GM19463 (cell line): ENCODE data around the gene MSL3B.

Experiments used
- ATAC-seq: cut with Tn5 transposase; IDR thresholded peaks from one replicate; pipeline ENCODE4 v1.9.1; 2021; ENCODE audit warnings: mild to moderate bottlenecking, moderate library complexity; ENCODE audit not compliant: unreplicated experiment

Gene MSL3B

GRCh38 chr2:233835230-233836186, 32.7 kb downstream of the MSL3B start:
- ATAC-seq: no peak

GRCh38 chr2:233833345-233833744, 34.8 kb downstream of the MSL3B start:
- no peak for ATAC-seq

- ATAC-seq: no peak
These were observed 35.3 kb downstream of the MSL3B start for GRCh38 chr2:233832869-233833311.

- no peak for ATAC-seq
These were observed 35.8 kb downstream of the MSL3B start for GRCh38 chr2:233832414-233832813.

GRCh38 chr2:233831861-233832260, 36.3 kb downstream of the MSL3B start:
- no peak for ATAC-seq

GRCh38 chr2:233831011-233831721, 37.0 kb downstream of the MSL3B start:
- no peak for ATAC-seq

- no peak for ATAC-seq
These were observed 37.9 kb downstream of the MSL3B start for GRCh38 chr2:233830111-233830802.

- ATAC-seq: no peak
These were observed 38.7 kb downstream of the MSL3B start for GRCh38 chr2:233829193-233830110.

- no peak for ATAC-seq
These were observed 39.5 kb downstream of the MSL3B start for GRCh38 chr2:233828546-233829192.

GRCh38 chr2:233824373-233824772, 43.8 kb downstream of the MSL3B start:
- no peak for ATAC-seq

- no peak for ATAC-seq
These were observed 44.5 kb downstream of the MSL3B start for GRCh38 chr2:233823731-233824121.

GRCh38 chr2:233822781-233823730, 45.1 kb downstream of the MSL3B start:
- no peak for ATAC-seq

GRCh38 chr2:233822101-233822771, 46.0 kb downstream of the MSL3B start:
- ATAC-seq: no peak

GRCh38 chr2:233821709-233822100, 46.5 kb downstream of the MSL3B start:
- no peak for ATAC-seq

GRCh38 chr2:233821196-233821595, 47.0 kb downstream of the MSL3B start:
- ATAC-seq: no peak

GRCh38 chr2:233820774-233821105, 47.4 kb downstream of the MSL3B start:
- no peak for ATAC-seq

- no peak for ATAC-seq
These were observed 48.1 kb downstream of the MSL3B start for GRCh38 chr2:233819884-233820773.
